ENCODE measurements around the gene SFXN3.
"Not testable (repeated sequence)": the region's sequence is repeated elsewhere in the genome, so short reads cannot be mapped to it uniquely, and the experiment has no call there.

SFXN3 gene

GRCh38 chr10:101015582-101015973 lies 15.5 kb upstream of the SFXN3 start:
- DNase-seq (ENCODE audit: low spot score): no peak

- DNase-seq (ENCODE audit: low spot score): no peak
Observed at GRCh38 chr10:101016814-101017213, 14.2 kb upstream of the SFXN3 start.

- DNase-seq (ENCODE audit: low spot score): no peak
Observed at GRCh38 chr10:101018118-101018599, 12.9 kb upstream of the SFXN3 start.

GRCh38 chr10:101018600-101019439 lies 12.2 kb upstream of the SFXN3 start:
- DNase-seq (ENCODE audit: low spot score): peak; percentile 88

- no peak for DNase-seq (ENCODE audit: low spot score)
Observed at GRCh38 chr10:101019440-101019703, 11.7 kb upstream of the SFXN3 start.

- DNase-seq (ENCODE audit: low spot score): no peak
Observed at GRCh38 chr10:101020427-101021075, 10.5 kb upstream of the SFXN3 start.

- DNase-seq (ENCODE audit: low spot score): no peak
Observed at GRCh38 chr10:101021239-101021638, 9.8 kb upstream of the SFXN3 start.

GRCh38 chr10:101021692-101022251 lies 9.3 kb upstream of the SFXN3 start:
- DNase-seq (ENCODE audit: low spot score): no peak

GRCh38 chr10:101022967-101023705 lies 7.9 kb upstream of the SFXN3 start:
- no peak for DNase-seq (ENCODE audit: low spot score)

GRCh38 chr10:101027106-101027720 lies 3.8 kb upstream of the SFXN3 start:
- no peak for DNase-seq (ENCODE audit: low spot score)

GRCh38 chr10:101028446-101029337 lies 2.3 kb upstream of the SFXN3 start:
- DNase-seq (ENCODE audit: low spot score): no peak

- no peak for DNase-seq (ENCODE audit: low spot score)
Observed at GRCh38 chr10:101029520-101030295, 1.3 kb upstream of the SFXN3 start.

GRCh38 chr10:101030496-101031127 lies 422 bp upstream of the SFXN3 start:
- DNase-seq (ENCODE audit: low spot score): no peak

GRCh38 chr10:101031796-101032636 lies 982 bp downstream of the SFXN3 start:
- DNase-seq (ENCODE audit: low spot score): peak; percentile 76

- DNase-seq (ENCODE audit: low spot score): peak; percentile 63
Observed at GRCh38 chr10:101032637-101033224, 1.7 kb downstream of the SFXN3 start.

- DNase-seq (ENCODE audit: low spot score): no peak
Observed at GRCh38 chr10:101033276-101033675, 2.2 kb downstream of the SFXN3 start.

- DNase-seq (ENCODE audit: low spot score): not testable (repeated sequence)
Observed at GRCh38 chr10:101034404-101034803, 3.4 kb downstream of the SFXN3 start.

- DNase-seq (ENCODE audit: low spot score): no peak
Observed at GRCh38 chr10:101035314-101035713, 4.3 kb downstream of the SFXN3 start.
